ENCODE data around the gene MAN1A1. TPM values are rescaled to one million over a fixed set of nuclear protein-coding genes. Genes with fewer than 3 reads are reported as not detected.

MAN1A1 gene
- total RNA-seq, 1 experiment from 2014 or later, result 6.8 TPM

DNA sequence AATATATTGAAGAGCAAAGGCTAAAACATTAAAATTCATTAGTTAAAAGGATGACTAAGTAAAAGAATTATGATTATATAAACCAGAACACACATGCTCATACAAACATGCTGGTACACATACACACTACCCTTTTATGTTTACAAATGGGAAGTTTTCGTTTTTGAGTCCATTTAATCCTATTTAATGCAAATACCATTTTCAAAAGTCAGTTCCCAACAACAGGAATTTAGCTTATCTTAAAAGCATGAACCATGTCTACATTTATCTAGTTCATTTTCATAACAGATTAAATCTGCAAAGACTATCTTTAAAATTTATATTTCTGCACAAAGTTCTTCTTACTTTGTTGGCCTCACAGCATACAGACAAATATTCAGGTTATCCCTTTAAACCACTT is 42.5 kb downstream of the MAN1A1 start (continued):
- no peak for TF ChIP-seq GRHL2 (CRISPR knock-in tag; IDR thresholded peaks at IDR 0.05; ENCODE audit: insufficient replicate concordance, severe bottlenecking)
- no peak for TF ChIP-seq ATF1 (CRISPR knock-in tag; IDR thresholded peaks at IDR 0.05)
- TF ChIP-seq, protein P1, sequence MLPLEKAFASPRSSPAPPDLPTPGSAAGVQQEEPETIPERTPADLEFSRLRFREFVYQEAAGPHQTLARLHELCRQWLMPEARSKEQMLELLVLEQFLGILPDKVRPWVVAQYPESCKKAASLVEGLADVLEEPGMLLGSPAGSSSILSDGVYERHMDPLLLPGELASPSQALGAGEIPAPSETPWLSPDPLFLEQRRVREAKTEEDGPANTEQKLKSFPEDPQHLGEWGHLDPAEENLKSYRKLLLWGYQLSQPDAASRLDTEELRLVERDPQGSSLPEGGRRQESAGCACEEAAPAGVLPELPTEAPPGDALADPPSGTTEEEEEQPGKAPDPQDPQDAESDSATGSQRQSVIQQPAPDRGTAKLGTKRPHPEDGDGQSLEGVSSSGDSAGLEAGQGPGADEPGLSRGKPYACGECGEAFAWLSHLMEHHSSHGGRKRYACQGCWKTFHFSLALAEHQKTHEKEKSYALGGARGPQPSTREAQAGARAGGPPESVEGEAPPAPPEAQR (CRISPR knock-in tag; IDR thresholded peaks at IDR 0.05), result no peak
- TF ChIP-seq ZBTB21 (CRISPR knock-in tag; IDR thresholded peaks at IDR 0.05; ENCODE audit: borderline replicate concordance), result no peak
- TF ChIP-seq EMX1 (CRISPR knock-in tag; IDR thresholded peaks at IDR 0.05), result no peak
- no peak for TF ChIP-seq ZNF219 (CRISPR knock-in tag; IDR thresholded peaks at IDR 0.05; ENCODE audit: borderline replicate concordance)
- TF ChIP-seq USF1 (CRISPR knock-in tag; IDR thresholded peaks at IDR 0.05), result no peak

GRCh38 chr6:119306396-119306968 is 43.1 kb downstream of the MAN1A1 start:
- TF ChIP-seq CTCF (IDR thresholded peaks at IDR 0.05) (no peak), RORB (CRISPR knock-in tag; IDR thresholded peaks at IDR 0.05) (no peak), ZNF317 (CRISPR knock-in tag; IDR thresholded peaks at IDR 0.05; ENCODE audit: borderline replicate concordance, low read depth) (no peak), SP1 (CRISPR knock-in tag; conservative IDR thresholded peaks at IDR 0.05) (no peak), HMGA2 (CRISPR knock-in tag; IDR thresholded peaks at IDR 0.05) (no peak), TP53 (CRISPR knock-in tag; IDR thresholded peaks at IDR 0.05) (no peak), STAT6 (CRISPR knock-in tag; conservative IDR thresholded peaks at IDR 0.05; ENCODE audit: low read depth) (no peak), ELF4 (CRISPR knock-in tag; IDR thresholded peaks at IDR 0.05; ENCODE audit: low read depth) (no peak), ZNF263 (CRISPR knock-in tag; IDR thresholded peaks at IDR 0.05; ENCODE audit: low read depth) (no peak), SMAD3 (CRISPR knock-in tag; IDR thresholded peaks at IDR 0.05; ENCODE audit: borderline replicate concordance) (no peak)
- TF ChIP-seq, protein P2, sequence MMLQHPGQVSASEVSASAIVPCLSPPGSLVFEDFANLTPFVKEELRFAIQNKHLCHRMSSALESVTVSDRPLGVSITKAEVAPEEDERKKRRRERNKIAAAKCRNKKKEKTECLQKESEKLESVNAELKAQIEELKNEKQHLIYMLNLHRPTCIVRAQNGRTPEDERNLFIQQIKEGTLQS (CRISPR knock-in tag; conservative IDR thresholded peaks at IDR 0.05), result no peak
- TF ChIP-seq, protein P1 (CRISPR knock-in tag; IDR thresholded peaks at IDR 0.05), result no peak
- TF ChIP-seq, protein P3, sequence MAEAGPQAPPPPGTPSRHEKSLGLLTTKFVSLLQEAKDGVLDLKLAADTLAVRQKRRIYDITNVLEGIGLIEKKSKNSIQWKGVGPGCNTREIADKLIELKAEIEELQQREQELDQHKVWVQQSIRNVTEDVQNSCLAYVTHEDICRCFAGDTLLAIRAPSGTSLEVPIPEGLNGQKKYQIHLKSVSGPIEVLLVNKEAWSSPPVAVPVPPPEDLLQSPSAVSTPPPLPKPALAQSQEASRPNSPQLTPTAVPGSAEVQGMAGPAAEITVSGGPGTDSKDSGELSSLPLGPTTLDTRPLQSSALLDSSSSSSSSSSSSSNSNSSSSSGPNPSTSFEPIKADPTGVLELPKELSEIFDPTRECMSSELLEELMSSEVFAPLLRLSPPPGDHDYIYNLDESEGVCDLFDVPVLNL (CRISPR knock-in tag; IDR thresholded peaks at IDR 0.05; ENCODE audit: borderline replicate concordance, low read depth), result no peak
- Mint-ChIP-seq H3K36me3 (no peaks in the 10 kb centered on the region), H3K27ac (no peak overlapping the region), H3K27me3 (ENCODE audit: low read depth) (no peaks in the 10 kb centered on the region), H3K9me3 (no peaks in the 10 kb centered on the region), H3K4me1 (peaks cover 18% of the 10 kb centered on the region), H3K4me3 (no peak overlapping the region)
- DNase-seq (ENCODE audit: low spot score) (no peak), ATAC-seq (no peak)
- ChIA-PET CTCF (no interaction called here), POLR2A (no interaction called here)
